ENCODE measurements around the gene HAUS6.
"Not testable (repeated sequence)": the region's sequence is repeated elsewhere in the genome, so short reads cannot be mapped to it uniquely, and the experiment has no call there.

The HAUS6 gene

DNA sequence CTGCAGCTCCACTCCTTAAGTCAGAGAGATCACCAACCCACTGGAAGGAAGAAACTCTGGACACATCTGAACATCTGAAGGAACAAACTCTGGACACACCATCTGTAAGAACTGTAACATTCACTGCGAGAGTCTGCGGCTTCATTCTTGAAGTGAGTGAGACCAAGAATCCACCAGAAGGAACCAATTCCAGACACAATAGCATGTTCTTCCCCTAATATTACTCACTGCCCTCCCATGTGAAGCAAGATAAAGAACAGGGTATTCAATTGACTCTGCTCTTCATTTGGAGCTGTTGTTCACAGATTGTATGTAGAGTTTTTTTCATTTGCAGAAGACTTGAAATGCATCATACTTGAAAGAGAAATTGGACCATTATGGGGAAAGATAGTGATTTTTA lies 80.5 kb downstream of the HAUS6 start:
- DNase-seq (ENCODE audit: low read depth) = no peak
- no peak overlapping the region for H3K4me3 ChIP-seq (ENCODE audit: low read depth, low read length)
- no peak for TF ChIP-seq CTCF (IDR thresholded peaks at IDR 0.05; ENCODE audit: low read depth, low read length, missing control alignments)

DNA sequence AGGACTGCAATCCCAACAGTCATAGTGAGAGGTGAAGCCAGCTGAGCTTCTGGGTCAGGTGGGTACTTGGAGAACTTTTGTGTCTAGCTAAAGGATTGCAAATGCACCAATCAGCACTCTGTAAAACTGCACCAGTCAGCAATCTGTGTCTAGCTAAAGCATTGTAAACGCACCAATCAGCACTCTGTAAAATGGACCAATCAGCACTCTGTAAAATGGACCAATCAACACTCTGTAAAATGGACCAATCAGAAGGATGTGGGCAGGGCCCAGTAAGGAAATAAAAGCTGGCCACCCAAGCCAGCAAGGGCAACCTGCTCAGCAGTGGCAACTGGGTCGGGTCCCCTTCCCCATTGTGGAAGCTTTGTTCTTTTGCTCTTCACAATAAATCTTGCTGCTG lies 81.1 kb downstream of the HAUS6 start:
- not testable (repeated sequence) for DNase-seq (ENCODE audit: low read depth); H3K4me3 ChIP-seq (ENCODE audit: low read depth, low read length)

GRCh38 chr9:19020886-19021455 lies 81.7 kb downstream of the HAUS6 start:
- DNase-seq (ENCODE audit: low read depth) = no peak
- H3K4me3 ChIP-seq (ENCODE audit: low read depth, low read length) = no peak overlapping the region

GRCh38 chr9:19018201-19018600 lies 84.5 kb downstream of the HAUS6 start:
- no peak for TF ChIP-seq CTCF (IDR thresholded peaks at IDR 0.05; ENCODE audit: low read depth, low read length, missing control alignments)
- no peak overlapping the region for H3K4me3 ChIP-seq (ENCODE audit: low read depth, low read length)
- DNase-seq (ENCODE audit: low read depth) = no peak

More at GRCh38 chr9:19020886-19021455, 81.7 kb downstream of the HAUS6 start:
- TF ChIP-seq CTCF (IDR thresholded peaks at IDR 0.05; ENCODE audit: low read depth, low read length, missing control alignments) = no peak

GRCh38 chr9:19009391-19009965 lies 93.2 kb downstream of the HAUS6 start:
- DNase-seq (ENCODE audit: low read depth) = no peak
- TF ChIP-seq CTCF (IDR thresholded peaks at IDR 0.05; ENCODE audit: low read depth, low read length, missing control alignments) = no peak
- H3K4me3 ChIP-seq (ENCODE audit: low read depth, low read length) = no peak overlapping the region

All from GM12864 (cell line).